Hepatocyte (in vitro differentiated cells): ENCODE data around the gene ADIG.

Experiments
- CTCF ChIP-seq: fragments of 200-600 bp; sonication (generic); IDR thresholded peaks from 2 replicates; pipeline ENCODE4 v1.5.1; 2016; ENCODE audit warnings: antibody characterized with exemption, mild to moderate bottlenecking; ENCODE audit not compliant: poor library complexity
- EZH2 ChIP-seq: fragments of 200-600 bp; sonication (generic); IDR thresholded peaks from 2 replicates; pipeline ENCODE4 v1.6.1; 2016; ENCODE audit warnings: antibody characterized with exemption, mild to moderate bottlenecking, borderline replicate concordance
- EZH2phosphoT487 ChIP-seq: fragments of 200-600 bp; sonication (generic); IDR thresholded peaks from one replicate; pipeline ENCODE4 v1.6.1; 2018; ENCODE audit warnings: antibody characterized with exemption, mild to moderate bottlenecking, low read depth, moderate library complexity; ENCODE audit not compliant: unreplicated experiment, severe bottlenecking

- TF ChIP-seq CTCF = no peak
- no peak for TF ChIP-seq EZH2
- no peak for TF ChIP-seq EZH2phosphoT487
These were observed 29.9 kb upstream of the ADIG start for GRCh38 chr20:38551056-38551626.
